Islet precursor cell (in vitro differentiated cells): ENCODE measurements around the gene NBAS.
A peak's percentile ranks its signal among the peaks of the same experiment; 100 is the strongest.

Experiments
- DNase-seq: peaks from one replicate; pipeline ENCODE4 v3.0.0-alpha.2; 2018

NBAS gene

DNA sequence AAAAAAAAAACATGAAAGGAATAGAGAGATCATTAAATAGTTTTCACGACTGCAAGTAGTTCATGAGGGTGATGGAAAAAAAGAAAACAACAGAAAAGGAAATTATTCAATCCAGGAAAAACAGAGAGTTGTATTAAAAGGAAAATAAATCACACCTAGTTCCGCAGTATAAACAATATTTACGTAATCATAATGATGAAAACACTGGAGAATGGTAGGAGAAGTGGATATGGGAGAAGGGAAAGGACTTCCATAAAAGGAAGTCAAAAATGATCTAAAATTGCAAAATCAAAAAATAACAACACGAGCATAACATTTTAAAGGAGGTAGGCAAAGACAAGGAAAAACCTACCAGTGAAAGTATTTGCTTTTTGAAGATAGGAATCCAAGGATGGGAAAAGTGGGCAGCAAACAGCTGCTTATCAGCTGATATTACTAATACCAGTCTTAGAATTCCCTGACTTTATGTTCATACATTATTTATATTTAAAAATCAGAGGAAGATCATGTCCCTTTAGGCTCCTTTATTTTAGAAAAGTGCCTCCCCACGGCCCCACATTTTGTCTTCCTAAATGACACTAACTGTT is 160.8 kb downstream of the NBAS start:
- no peak for DNase-seq

DNA sequence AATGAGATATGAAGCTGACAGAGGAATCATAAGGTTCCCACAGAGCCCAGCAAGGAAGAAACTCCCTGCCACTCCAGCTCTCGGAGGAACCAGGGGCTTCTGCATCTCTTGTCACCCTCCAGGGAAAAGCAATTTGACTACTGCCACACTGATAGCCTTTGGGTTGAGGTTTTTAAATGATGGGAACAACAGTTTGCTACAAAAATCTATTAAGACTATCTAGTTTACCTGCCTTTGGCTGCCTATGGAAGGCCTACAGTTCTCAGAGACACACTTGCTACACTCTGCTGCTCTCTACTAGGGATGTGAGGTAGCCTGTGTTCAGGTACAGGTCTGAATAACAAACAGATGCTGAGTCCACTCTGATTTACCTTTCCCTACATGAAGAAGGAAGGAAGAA is 161.9 kb downstream of the NBAS start:
- DNase-seq = no peak

- no peak for DNase-seq
Measured at GRCh38 chr2:15391751-15392150, 169.4 kb downstream of the NBAS start.

DNA sequence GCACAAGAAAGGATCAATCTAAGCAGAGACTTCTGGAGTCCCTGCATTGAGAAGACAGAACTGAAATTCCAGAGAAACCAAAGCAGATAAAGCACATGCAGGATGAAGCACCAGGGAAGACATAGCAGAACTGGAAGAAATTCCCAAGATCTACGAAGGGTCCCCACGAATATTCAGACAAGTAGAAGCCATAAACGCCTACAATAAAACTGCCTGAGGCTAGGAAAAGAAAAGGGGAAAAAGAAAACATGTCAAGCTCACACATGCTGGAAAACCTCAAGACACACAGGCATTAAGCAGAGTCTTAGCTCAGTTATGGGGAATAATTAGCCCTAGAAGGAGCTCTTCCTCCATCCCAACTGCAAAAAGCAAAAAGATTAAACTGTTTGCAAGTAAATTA is 171.2 kb downstream of the NBAS start:
- DNase-seq = no peak

- DNase-seq = no peak
Measured at GRCh38 chr2:15389326-15389700, 171.8 kb downstream of the NBAS start.

GRCh38 chr2:15388406-15389325 is 172.5 kb downstream of the NBAS start:
- no peak for DNase-seq

GRCh38 chr2:15385184-15385583 is 175.9 kb downstream of the NBAS start:
- no peak for DNase-seq

GRCh38 chr2:15383695-15384350 is 177.3 kb downstream of the NBAS start:
- DNase-seq = peak; percentile 62

- DNase-seq = no peak
Measured at GRCh38 chr2:15378148-15378908, 182.8 kb downstream of the NBAS start.

- no peak for DNase-seq
Measured at GRCh38 chr2:15377202-15377601, 183.9 kb downstream of the NBAS start.

- DNase-seq = no peak
Measured at GRCh38 chr2:15372019-15372418, 189.1 kb downstream of the NBAS start.

GRCh38 chr2:15369129-15369528 is 192.0 kb downstream of the NBAS start:
- DNase-seq = no peak

GRCh38 chr2:15367715-15368114 is 193.4 kb downstream of the NBAS start:
- DNase-seq = no peak

DNA sequence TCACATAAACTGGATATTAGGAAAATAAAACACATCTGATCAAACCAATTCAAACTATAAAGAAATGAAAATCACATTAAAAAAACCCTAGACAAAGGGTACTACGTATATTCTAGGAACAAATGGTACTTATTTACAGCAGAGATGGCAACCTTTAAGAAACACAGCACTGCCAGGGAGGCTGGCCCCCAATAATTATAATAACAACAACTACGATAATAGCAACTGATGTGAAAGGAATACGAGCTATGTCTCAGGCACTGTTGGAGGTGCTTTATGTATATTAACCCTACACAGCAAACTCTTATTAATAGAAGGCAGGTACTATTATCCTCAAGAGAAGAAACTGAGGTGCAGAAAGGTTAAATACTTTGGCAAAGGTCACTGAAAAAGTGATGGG is 193.9 kb downstream of the NBAS start:
- no peak for DNase-seq

DNA sequence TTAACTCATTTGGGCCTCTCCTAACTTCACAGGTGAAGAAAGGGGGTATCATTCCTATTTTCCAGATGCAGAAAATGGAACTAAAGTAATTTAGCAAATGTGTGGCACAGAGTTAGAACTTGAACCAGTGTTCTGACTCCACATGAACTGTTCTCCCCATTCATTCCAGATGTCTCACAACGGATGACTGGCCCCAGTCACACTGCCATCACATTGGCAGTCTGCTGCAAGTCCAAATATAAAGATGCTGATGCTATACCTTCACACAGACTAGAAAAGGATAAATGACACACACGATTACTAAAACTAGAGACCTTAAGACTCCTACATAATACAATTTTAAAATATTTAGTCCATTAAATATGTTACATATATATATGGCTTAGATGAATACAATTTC is 195.7 kb downstream of the NBAS start:
- no peak for DNase-seq

GRCh38 chr2:15364561-15364960 is 196.6 kb downstream of the NBAS start:
- no peak for DNase-seq

GRCh38 chr2:15363734-15364133 is 197.4 kb downstream of the NBAS start:
- no peak for DNase-seq

DNA sequence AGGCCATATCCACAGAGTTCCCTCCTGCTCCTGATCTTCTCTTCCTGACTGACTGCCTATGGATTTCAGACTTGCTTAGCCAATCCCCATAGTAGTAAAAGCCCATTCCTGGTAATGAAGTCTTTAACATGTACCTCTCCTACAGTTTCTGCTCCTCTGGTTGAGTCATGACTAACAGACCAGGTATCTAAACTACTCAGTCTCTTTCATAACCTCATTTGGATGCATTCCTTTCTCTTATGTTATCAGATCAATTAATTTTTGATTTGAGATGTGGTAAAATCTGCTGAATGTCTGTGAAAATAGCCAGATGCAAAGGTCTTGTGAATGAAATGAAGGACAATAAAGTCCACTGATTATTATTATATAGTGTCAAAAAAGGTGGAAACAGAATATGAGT is 198.0 kb downstream of the NBAS start:
- DNase-seq = no peak

DNA sequence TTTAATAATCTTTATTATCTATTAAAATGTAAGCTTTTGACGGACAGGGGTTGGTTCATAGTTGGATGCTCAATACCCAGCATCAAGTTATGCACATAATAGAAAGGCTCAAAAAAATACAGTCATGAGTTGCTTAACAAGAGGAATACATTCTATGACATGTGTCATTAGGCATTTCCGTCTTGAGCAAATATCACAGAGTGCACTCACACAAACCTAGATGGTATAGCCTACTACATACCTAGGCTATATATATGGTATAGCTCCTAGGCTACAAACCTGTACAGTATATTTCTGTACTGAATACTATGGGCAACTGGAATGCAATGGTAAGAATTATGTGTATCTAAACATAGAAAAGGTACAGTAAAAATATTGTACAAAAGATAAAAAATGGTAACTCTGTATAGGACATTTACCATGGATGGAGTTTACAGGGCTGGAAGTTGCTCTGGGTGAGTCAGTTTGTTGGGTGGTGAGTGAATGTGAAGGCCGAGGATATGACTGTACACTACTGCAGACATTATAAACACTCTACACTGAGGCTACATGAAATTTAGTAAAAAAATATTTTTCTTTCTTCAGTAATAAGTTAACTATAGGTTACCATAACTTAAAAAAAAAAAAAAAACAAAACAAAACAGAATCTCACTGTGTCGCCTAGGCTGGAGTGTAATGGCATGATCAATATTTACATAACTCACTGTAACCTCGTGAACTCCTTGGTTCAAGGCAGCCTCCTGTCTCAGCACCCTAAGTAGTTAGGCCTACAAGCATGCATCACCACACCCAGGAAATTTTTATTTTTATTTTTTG is 201.2 kb downstream of the NBAS start:
- no peak for DNase-seq

- DNase-seq = no peak
Measured at GRCh38 chr2:15357922-15358321, 203.2 kb downstream of the NBAS start.

- DNase-seq = no peak
Measured at GRCh38 chr2:15357186-15357585, 203.9 kb downstream of the NBAS start.

- no peak for DNase-seq
Measured at GRCh38 chr2:15355386-15355785, 205.7 kb downstream of the NBAS start.
